ENCODE measurements around the gene GON4L. TPM values are rescaled to one million over a fixed set of nuclear protein-coding genes. Genes with fewer than 3 reads are reported as not detected.
"Not testable (repeated sequence)": the region's sequence is repeated elsewhere in the genome, so short reads cannot be mapped to it uniquely, and the experiment has no call there.

The GON4L gene
- total and polyA plus RNA-seq, 3 donors from 2014 or later = 36.4 to 108 (median 77.2) TPM

GRCh38 chr1:155717041-155717440 is 140.0 kb downstream of the GON4L start:
- Histone ChIP-seq H3K4me3 (no peak overlapping the region), H3K27ac (no peak overlapping the region), H3K27me3 (no peaks in the 10 kb centered on the region), H3K36me3 (ENCODE audit: low read depth, missing control alignments) (no peaks in the 10 kb centered on the region), H3K9me3 (no peaks in the 10 kb centered on the region), H3K4me1 (no peaks in the 10 kb centered on the region)
- 93 to 94% methylated on average over 7 of the region's 7 CpGs for WGBS, 2 donors
- no peak for DNase-seq
- intact Hi-C loops (cut with DNase I; ENCODE audit: low total_unique reads) = no loop called here
- TF ChIP-seq POLR2A (IDR thresholded peaks at IDR 0.05) = no peak
- TF ChIP-seq CTCF (IDR thresholded peaks at IDR 0.05) = no peak

- TF ChIP-seq POLR2A (IDR thresholded peaks at IDR 0.05) = no peak
- TF ChIP-seq CTCF (IDR thresholded peaks at IDR 0.05) = no peak
- H3K27me3 ChIP-seq = no peaks in the 10 kb centered on the region
Observed at GRCh38 chr1:155715777-155716176, 141.2 kb downstream of the GON4L start.

GRCh38 chr1:155715056-155715455 is 142.0 kb downstream of the GON4L start:
- intact Hi-C loops (cut with DNase I; ENCODE audit: low total_unique reads); H3K4me1 ChIP-seq; H3K4me3 ChIP-seq; H3K27me3 ChIP-seq; H3K9me3 ChIP-seq; H3K27ac ChIP-seq; H3K36me3 ChIP-seq (ENCODE audit: low read depth, missing control alignments); DNase-seq: not testable (repeated sequence)
- 98 to 100% methylated on average over 3 of the region's 3 CpGs for WGBS, 2 donors

More at GRCh38 chr1:155715777-155716176, 141.2 kb downstream of the GON4L start:
- Histone ChIP-seq H3K9me3 (no peaks in the 10 kb centered on the region), H3K4me1 (no peaks in the 10 kb centered on the region), H3K27ac (no peak overlapping the region), H3K36me3 (ENCODE audit: low read depth, missing control alignments) (no peaks in the 10 kb centered on the region), H3K4me3 (no peak overlapping the region)
- WGBS, 2 donors = 93 to 98% methylated on average over 5 of the region's 5 CpGs
- intact Hi-C loops (cut with DNase I; ENCODE audit: low total_unique reads) = no loop called here
- DNase-seq = no peak

- 41 to 76% methylated on average over 2 of the region's 2 CpGs for WGBS, 2 donors
- intact Hi-C loops (cut with DNase I; ENCODE audit: low total_unique reads) = no loop called here
- H3K27me3 ChIP-seq = no peaks in the 10 kb centered on the region
- no peak overlapping the region for H3K4me3 ChIP-seq
- H3K36me3 ChIP-seq (ENCODE audit: low read depth, missing control alignments) = no peaks in the 10 kb centered on the region
- DNase-seq = no peak
- H3K9me3 ChIP-seq = no peaks in the 10 kb centered on the region
- TF ChIP-seq CTCF (IDR thresholded peaks at IDR 0.05) = no peak
- no peak for TF ChIP-seq POLR2A (IDR thresholded peaks at IDR 0.05)
- no peak overlapping the region for H3K27ac ChIP-seq
- peaks cover under 1% of the 10 kb centered on the region for H3K4me1 ChIP-seq
Observed at GRCh38 chr1:155713075-155713474, 143.9 kb downstream of the GON4L start.

- DNase-seq; H3K4me1 ChIP-seq; intact Hi-C loops (cut with DNase I; ENCODE audit: low total_unique reads); H3K36me3 ChIP-seq (ENCODE audit: low read depth, missing control alignments); H3K27ac ChIP-seq; H3K4me3 ChIP-seq; H3K9me3 ChIP-seq; H3K27me3 ChIP-seq: not testable (repeated sequence)
- WGBS, 2 donors = 75 to 78% methylated on average over 3 of the region's 3 CpGs
Observed at GRCh38 chr1:155712636-155713035, 144.4 kb downstream of the GON4L start.

GRCh38 chr1:155711457-155711856 is 145.6 kb downstream of the GON4L start:
- H3K4me3 ChIP-seq; intact Hi-C loops (cut with DNase I; ENCODE audit: low total_unique reads): not testable (repeated sequence)

More at GRCh38 chr1:155711457-155711856, 145.6 kb downstream of the GON4L start:
- not testable (repeated sequence) for H3K9me3 ChIP-seq; H3K36me3 ChIP-seq (ENCODE audit: low read depth, missing control alignments); H3K27ac ChIP-seq; H3K4me1 ChIP-seq; DNase-seq; H3K27me3 ChIP-seq
- 92 to 100% methylated on average over 2 of the region's 3 CpGs for whole genome bisulfite sequencing, 2 donors
